Measurements from ENCODE around the gene TBC1D20.

GRCh38 chr20:445514-446336 lies 16.6 kb downstream of the TBC1D20 start:
- TF ChIP-seq EZH2 (IDR thresholded peaks at IDR 0.05; ENCODE audit: borderline replicate concordance, low read depth, low read length, severe bottlenecking): no peak
- TF ChIP-seq FOS (IDR thresholded peaks at IDR 0.05; ENCODE audit: borderline replicate concordance, insufficient read depth, low read length): no peak
- no peak for TF ChIP-seq CTCF (IDR thresholded peaks at IDR 0.05; ENCODE audit: extremely low read depth in 1 of 2, insufficient read depth in 1 of 2, low read depth in 1 of 2, low read length in 2 of 2)
- TF ChIP-seq POLR2AphosphoS5 (IDR thresholded peaks at IDR 0.05; ENCODE audit: insufficient read depth, low read depth, low read length): no peak
- no peak for TF ChIP-seq POLR2A (IDR thresholded peaks at IDR 0.05; ENCODE audit: low read depth, low read length)
- TF ChIP-seq, protein P1, sequence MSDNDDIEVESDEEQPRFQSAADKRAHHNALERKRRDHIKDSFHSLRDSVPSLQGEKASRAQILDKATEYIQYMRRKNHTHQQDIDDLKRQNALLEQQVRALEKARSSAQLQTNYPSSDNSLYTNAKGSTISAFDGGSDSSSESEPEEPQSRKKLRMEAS (IDR thresholded peaks at IDR 0.05; ENCODE audit: insufficient read depth, insufficient read length): no peak
